PC-9 (cell line): ENCODE measurements around the gene PRDM10. TPM values are rescaled to one million over a fixed set of nuclear protein-coding genes. Genes with fewer than 3 reads are reported as not detected.
A peak's percentile ranks its signal among the peaks of the same experiment; 100 is the strongest.

Source experiments
- BruUV-seq: library from RNA; stranded (reverse); fragments of 400-500 nt; replicated peaks from 2 replicates; lab custom pipeline; 2021; lab: Mats Ljungman, UMichigan
- CTCF ChIA-PET: fragments of 300-600 bp; sonication (Branson Sonifier 250); formaldehyde crosslinking; loops from one replicate; lab custom pipeline; 2022; ENCODE audit warnings: antibody characterized with exemption; lab: Charles Lee
- POLR2A ChIA-PET: fragments of 300-600 bp; sonication (Branson Sonifier 250); formaldehyde crosslinking; loops from one replicate; lab custom pipeline; 2022; ENCODE audit warnings: antibody characterized with exemption; ENCODE audit not compliant: unreplicated experiment; lab: Charles Lee
- DNase-seq, 2 experiments: peaks; one replicate each; pipeline versions ENCODE4 v3.0.0 to v3.0.0-alpha.2; 2015 to 2022; ENCODE audit warnings: mixed read lengths in 1 of 2
- H2AFZ ChIP-seq: fragments of 200-600 bp; sonication (generic); 2 replicates; pipeline ENCODE4 v1.8.1; 2017; ENCODE audit warnings: antibody characterized with exemption
- H3F3A ChIP-seq: fragments of 200-600 bp; sonication (generic); 2 replicates; pipeline ENCODE4 v1.8.1; 2017; ENCODE audit warnings: antibody characterized with exemption, mild to moderate bottlenecking, low read depth; ENCODE audit not compliant: insufficient read depth
- H3K27ac ChIP-seq: fragments of 200-600 bp; sonication (generic); 2 replicates; pipeline ENCODE4 v1.6.1; 2016; ENCODE audit warnings: mixed run types
- H3K27me3 ChIP-seq: fragments of 200-600 bp; sonication (generic); 2 replicates; pipeline ENCODE4 v1.6.1; 2016; ENCODE audit warnings: low read depth, mixed run types; ENCODE audit not compliant: insufficient read depth
- H3K36me3 ChIP-seq: fragments of 200-600 bp; sonication (generic); 2 replicates; pipeline ENCODE4 v1.6.1; 2016; ENCODE audit warnings: low read depth, mixed run types
- H3K4me1 ChIP-seq: fragments of 200-600 bp; sonication (generic); replicated peaks from 2 replicates; pipeline ENCODE4 v1.6.1; 2016; ENCODE audit warnings: mixed run types; ENCODE audit not compliant: insufficient read depth
- H3K4me2 ChIP-seq: fragments of 200-600 bp; sonication (generic); 2 replicates; pipeline ENCODE4 v1.6.1; 2017; ENCODE audit warnings: mixed run types
- H3K4me3 ChIP-seq: fragments of 200-600 bp; sonication (generic); 2 replicates; pipeline ENCODE4 v1.6.1; 2016; ENCODE audit warnings: mixed run types
- H3K79me2 ChIP-seq: fragments of 200-600 bp; sonication (generic); 2 replicates; pipeline ENCODE4 v1.6.1; 2017; ENCODE audit warnings: low read depth, mixed run types
- H3K9me2 ChIP-seq: fragments of 200-600 bp; sonication (generic); 2 replicates; pipeline ENCODE4 v1.8.1; 2017; ENCODE audit warnings: mild to moderate bottlenecking; ENCODE audit not compliant: insufficient read depth
- H3K9me3 ChIP-seq: fragments of 200-600 bp; sonication (generic); 2 replicates; pipeline ENCODE4 v1.8.1; 2016; ENCODE audit warnings: low read depth; ENCODE audit not compliant: insufficient read depth
- H4K20me1 ChIP-seq: fragments of 200-600 bp; sonication (generic); 2 replicates; pipeline ENCODE4 v1.8.1; 2017; ENCODE audit not compliant: insufficient read depth
- EZH2 ChIP-seq: fragments of 200-600 bp; sonication (generic); IDR thresholded peaks from 2 replicates; pipeline ENCODE4 v1.8.0; 2017; ENCODE audit warnings: antibody characterized with exemption, low read depth
- intact Hi-C: fragments of 100-400 bp; cut with micrococcal nuclease; formaldehyde crosslinking; loops from one replicate; pipeline ENCODE4 v1.10.0; 2022; ENCODE audit not compliant: unreplicated experiment
- total RNA-seq: library from RNA; stranded (reverse); gene quantifications from 2 replicates; pipeline ENCODE4 v1.2.3, GENCODE V29; 2021
- TF ChIP-seq, protein P1 (sequence below): fragments of 200-600 bp; sonication (generic); conservative IDR thresholded peaks from 2 replicates; pipeline ENCODE4 v1.6.1; 2017; ENCODE audit warnings: mixed run types, antibody characterized with exemption, mild to moderate bottlenecking, moderate library complexity

The PRDM10 gene
- total RNA-seq, 1 experiment from 2014 or later, result 14.6 TPM

DNA sequence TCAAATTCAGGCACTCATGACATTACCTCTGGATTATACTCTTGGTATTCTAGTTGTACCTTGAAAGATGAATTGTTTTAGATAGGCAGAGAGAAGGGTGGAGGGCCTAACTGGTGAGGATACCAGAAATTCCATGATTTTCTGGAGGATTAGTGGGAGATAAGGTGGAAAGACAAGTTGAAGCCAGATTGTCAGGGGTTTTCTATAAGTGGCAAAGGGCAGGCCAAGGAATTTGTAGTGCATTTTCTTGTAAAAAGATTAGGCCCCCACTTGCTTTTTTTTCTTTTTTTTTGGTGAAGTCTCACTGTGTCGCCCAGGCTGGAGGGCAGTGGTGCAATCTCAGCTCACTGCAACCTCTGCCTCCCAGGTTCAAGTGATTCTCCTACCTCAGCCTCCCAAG is 28.4 kb upstream of the PRDM10 start:
- H3K27ac ChIP-seq, result no peak overlapping the region
- no TSS peak for BruUV-seq
- H2AFZ ChIP-seq, result no peak overlapping the region
- H3K79me2 ChIP-seq, result no peaks in the 10 kb centered on the region
- H4K20me1 ChIP-seq, result no peaks in the 10 kb centered on the region
- no peak for DNase-seq
- no peak for TF ChIP-seq EZH2
- TF ChIP-seq, protein P1, sequence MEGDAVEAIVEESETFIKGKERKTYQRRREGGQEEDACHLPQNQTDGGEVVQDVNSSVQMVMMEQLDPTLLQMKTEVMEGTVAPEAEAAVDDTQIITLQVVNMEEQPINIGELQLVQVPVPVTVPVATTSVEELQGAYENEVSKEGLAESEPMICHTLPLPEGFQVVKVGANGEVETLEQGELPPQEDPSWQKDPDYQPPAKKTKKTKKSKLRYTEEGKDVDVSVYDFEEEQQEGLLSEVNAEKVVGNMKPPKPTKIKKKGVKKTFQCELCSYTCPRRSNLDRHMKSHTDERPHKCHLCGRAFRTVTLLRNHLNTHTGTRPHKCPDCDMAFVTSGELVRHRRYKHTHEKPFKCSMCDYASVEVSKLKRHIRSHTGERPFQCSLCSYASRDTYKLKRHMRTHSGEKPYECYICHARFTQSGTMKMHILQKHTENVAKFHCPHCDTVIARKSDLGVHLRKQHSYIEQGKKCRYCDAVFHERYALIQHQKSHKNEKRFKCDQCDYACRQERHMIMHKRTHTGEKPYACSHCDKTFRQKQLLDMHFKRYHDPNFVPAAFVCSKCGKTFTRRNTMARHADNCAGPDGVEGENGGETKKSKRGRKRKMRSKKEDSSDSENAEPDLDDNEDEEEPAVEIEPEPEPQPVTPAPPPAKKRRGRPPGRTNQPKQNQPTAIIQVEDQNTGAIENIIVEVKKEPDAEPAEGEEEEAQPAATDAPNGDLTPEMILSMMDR, result no peak
- H3K36me3 ChIP-seq, result no peaks in the 10 kb centered on the region
- peaks cover 3% of the 10 kb centered on the region; the same call in 1 of the 2 replicates for H3F3A ChIP-seq
- H3K9me3 ChIP-seq, result no peaks in the 10 kb centered on the region
- no peaks in the 10 kb centered on the region for H3K27me3 ChIP-seq
- intact Hi-C loops, result no loop called here
- POLR2A ChIA-PET, result no interaction called here
- no peak overlapping the region for H3K4me2 ChIP-seq
- H3K9me2 ChIP-seq, result no peaks in the 10 kb centered on the region
- H3K4me1 ChIP-seq, result peaks cover 14% of the 10 kb centered on the region; the same call in 1 of the 2 replicates
- no peak overlapping the region for H3K4me3 ChIP-seq
- CTCF ChIA-PET, result no interaction called here

DNA sequence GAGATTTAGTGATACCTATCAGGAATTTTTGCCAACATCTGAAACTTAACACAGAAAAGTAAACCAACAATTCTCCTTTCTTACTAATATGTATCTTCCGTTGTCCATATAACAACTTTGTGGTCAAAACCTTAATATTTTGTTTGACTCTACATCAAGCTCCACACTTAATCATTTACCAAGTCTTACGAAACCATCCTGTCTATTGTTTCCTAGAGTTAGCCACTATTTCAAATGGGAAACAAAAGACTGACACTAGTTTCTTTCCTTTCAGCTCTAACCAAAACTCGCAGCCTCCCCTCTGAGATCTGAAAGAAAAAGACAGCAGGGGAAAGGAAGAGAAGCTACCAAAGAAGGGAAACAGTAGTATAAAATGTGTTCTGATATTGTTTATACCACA is 26.5 kb upstream of the PRDM10 start:
- H3K79me2 ChIP-seq, result no peaks in the 10 kb centered on the region
- DNase-seq, result no peak
- BruUV-seq, result no TSS peak
- H4K20me1 ChIP-seq, result no peaks in the 10 kb centered on the region
- peaks cover 28% of the 10 kb centered on the region for H3K4me1 ChIP-seq
- H3K4me3 ChIP-seq, result no peak overlapping the region
- no peak for TF ChIP-seq EZH2
- TF ChIP-seq, protein P1, result no peak
- intact Hi-C loops, result no loop called here
- no peak overlapping the region for H3K4me2 ChIP-seq
- no peaks in the 10 kb centered on the region for H3K27me3 ChIP-seq
- peak overlapping the region; percentile 33; the same call in 1 of the 2 replicates for H2AFZ ChIP-seq
- H3K27ac ChIP-seq, result no peak overlapping the region
- no peaks in the 10 kb centered on the region for H3K9me2 ChIP-seq
- ChIA-PET CTCF (no interaction called here), POLR2A (no interaction called here)
- H3F3A ChIP-seq, result peaks cover 6% of the 10 kb centered on the region; the same call in 1 of the 2 replicates
- no peaks in the 10 kb centered on the region for H3K36me3 ChIP-seq
- H3K9me3 ChIP-seq, result no peaks in the 10 kb centered on the region

DNA sequence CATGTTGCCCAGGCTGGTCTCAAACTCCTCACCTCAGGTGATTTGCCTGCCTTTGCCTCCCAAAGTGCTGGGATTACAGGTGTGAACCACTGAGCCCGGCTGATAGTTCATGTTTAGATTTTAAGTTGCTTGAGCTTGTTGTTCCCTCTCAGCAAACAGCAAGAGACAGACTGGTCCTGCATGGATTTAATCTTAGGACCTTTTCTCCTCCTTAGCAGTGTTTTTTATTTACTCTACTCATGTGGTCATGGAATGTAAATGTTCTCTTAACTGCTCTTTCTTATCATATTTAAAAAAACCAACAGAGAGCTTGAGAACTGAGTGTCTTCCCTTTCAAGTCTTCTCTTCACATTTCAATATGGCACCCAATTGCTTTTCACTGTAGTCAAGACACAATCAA is 22.7 kb upstream of the PRDM10 start:
- Histone ChIP-seq H2AFZ (no peak overlapping the region), H3K27ac (no peak overlapping the region), H3K9me3 (no peaks in the 10 kb centered on the region), H3K27me3 (no peaks in the 10 kb centered on the region), H3K4me3 (no peak overlapping the region), H3K4me1 (peaks cover 40% of the 10 kb centered on the region), H3F3A (peaks cover 22% of the 10 kb centered on the region; the same call in 1 of the 2 replicates), H3K4me2 (no peak overlapping the region), H4K20me1 (no peaks in the 10 kb centered on the region), H3K36me3 (no peaks in the 10 kb centered on the region), H3K79me2 (no peaks in the 10 kb centered on the region), H3K9me2 (no peaks in the 10 kb centered on the region)
- intact Hi-C loops, result no loop called here
- TF ChIP-seq EZH2, result no peak
- TF ChIP-seq, protein P1, result no peak
- CTCF ChIA-PET, result no interaction called here
- POLR2A ChIA-PET, result no interaction called here
- no TSS peak for BruUV-seq
- no peak for DNase-seq
